Activated T-helper 1 cell treated with anti-CD3 and anti-CD28 coated beads, Interleukin-12 subunit alpha, Interleukin-12 subunit beta, Interleukin-2, Interleukin-4 antibody, amounts not matched to agents 30 ng/mL and 10 ng/mL and 1 ng/mL, durations not matched to agents 14 hours and 24 hours and 36 hours (primary cell): ENCODE data around the gene OPN1MW3. TPM values are rescaled to one million over a fixed set of nuclear protein-coding genes. Genes with fewer than 3 reads are reported as not detected.

Source experiments
- DNase-seq: peaks from one replicate; pipeline ENCODE4 v3.0.0; 2021; ENCODE audit warnings: low spot score
- H3K27ac Mint-ChIP-seq: one replicate; pipeline ENCODE4 v1.8.0; 2021; ENCODE audit warnings: mild to moderate bottlenecking, mixed read lengths
- H3K27me3 Mint-ChIP-seq: one replicate; pipeline ENCODE4 v1.8.0; 2022; ENCODE audit warnings: mild to moderate bottlenecking, moderate library complexity, mixed read lengths; ENCODE audit not compliant: insufficient read depth
- H3K36me3 Mint-ChIP-seq: one replicate; pipeline ENCODE4 v1.8.0; 2021; ENCODE audit warnings: low read depth, mixed read lengths
- H3K4me1 Mint-ChIP-seq: one replicate; pipeline ENCODE4 v1.8.0; 2021; ENCODE audit warnings: low read depth, mixed read lengths
- H3K4me3 Mint-ChIP-seq: one replicate; pipeline ENCODE4 v1.8.0; 2021; ENCODE audit warnings: mild to moderate bottlenecking, moderate library complexity, mixed read lengths
- H3K9me3 Mint-ChIP-seq: one replicate; pipeline ENCODE4 v1.8.0; 2021; ENCODE audit warnings: mixed read lengths
- intact Hi-C: fragments of 100-400 bp; cut with micrococcal nuclease; formaldehyde crosslinking; loops from one replicate; pipeline ENCODE4 v1.15.1; 2024
- total RNA-seq: library from RNA; stranded (reverse); gene quantifications from 2 replicates; pipeline ENCODE4 v1.2.3, GENCODE V29; 2022

OPN1MW3 gene
- total RNA-seq, 1 donor from 2014 or later: not detected

GRCh38 chrX:154305541-154306205 is 48.3 kb downstream of the OPN1MW3 start:
- DNase-seq: no peak
- Mint-ChIP-seq H3K36me3 (no peaks in the 10 kb centered on the region), H3K27ac (no peak overlapping the region), H3K4me1 (peaks cover 21% of the 10 kb centered on the region), H3K4me3 (no peak overlapping the region), H3K27me3 (peaks cover 4% of the 10 kb centered on the region), H3K9me3 (no peaks in the 10 kb centered on the region)
- intact Hi-C loops: no loop called here

- Mint-ChIP-seq H3K4me1 (peaks cover 36% of the 10 kb centered on the region), H3K9me3 (no peaks in the 10 kb centered on the region), H3K27me3 (peaks cover 4% of the 10 kb centered on the region), H3K4me3 (no peak overlapping the region), H3K36me3 (no peaks in the 10 kb centered on the region), H3K27ac (no peak overlapping the region)
- DNase-seq: no peak
- intact Hi-C loops: no loop called here
Measured at GRCh38 chrX:154307202-154307601, 49.8 kb downstream of the OPN1MW3 start.

- peak; percentile 66 for DNase-seq
- Mint-ChIP-seq H3K27ac (peak overlapping the region; percentile 44), H3K9me3 (no peaks in the 10 kb centered on the region), H3K4me3 (no peak overlapping the region), H3K4me1 (peaks cover 47% of the 10 kb centered on the region), H3K27me3 (peaks cover 2% of the 10 kb centered on the region), H3K36me3 (no peaks in the 10 kb centered on the region)
- intact Hi-C loops: loop anchor here (1.0 to 2.0 kb wide), 2 partner anchors 18 to 226 kb away; no protein-coding TSS in a partner anchor
Measured at GRCh38 chrX:154308108-154308946, 50.9 kb downstream of the OPN1MW3 start.

GRCh38 chrX:154309041-154309775 is 51.8 kb downstream of the OPN1MW3 start:
- Mint-ChIP-seq H3K27me3 (no peaks in the 10 kb centered on the region), H3K4me3 (no peak overlapping the region), H3K27ac (no peak overlapping the region), H3K36me3 (no peaks in the 10 kb centered on the region), H3K4me1 (peaks cover 51% of the 10 kb centered on the region), H3K9me3 (no peaks in the 10 kb centered on the region)
- DNase-seq: no peak
- intact Hi-C loops: loop anchor here (2.0 kb wide), 1 partner anchor 18 kb away; no protein-coding TSS in a partner anchor

- DNase-seq: no peak
- Mint-ChIP-seq H3K27me3 (no peaks in the 10 kb centered on the region), H3K36me3 (no peaks in the 10 kb centered on the region), H3K9me3 (no peaks in the 10 kb centered on the region), H3K4me3 (no peak overlapping the region), H3K4me1 (peaks cover 51% of the 10 kb centered on the region), H3K27ac (peak overlapping the region; percentile 23)
- intact Hi-C loops: no loop called here
Measured at GRCh38 chrX:154310616-154311536, 53.5 kb downstream of the OPN1MW3 start.

- Mint-ChIP-seq H3K27me3 (no peaks in the 10 kb centered on the region), H3K27ac (peak overlapping the region; percentile 27), H3K36me3 (no peaks in the 10 kb centered on the region), H3K9me3 (no peaks in the 10 kb centered on the region), H3K4me1 (peaks cover 51% of the 10 kb centered on the region), H3K4me3 (no peak overlapping the region)
- no peak for DNase-seq
- intact Hi-C loops: no loop called here
Measured at GRCh38 chrX:154312116-154312515, 54.7 kb downstream of the OPN1MW3 start.

- peak overlapping the region; percentile 63 for H3K4me3 Mint-ChIP-seq
- DNase-seq: no peak
- intact Hi-C loops: no loop called here
- peaks cover 44% of the 10 kb centered on the region for H3K4me1 Mint-ChIP-seq
- H3K27me3 Mint-ChIP-seq: no peaks in the 10 kb centered on the region
- H3K9me3 Mint-ChIP-seq: no peaks in the 10 kb centered on the region
- peaks cover 3% of the 10 kb centered on the region for H3K36me3 Mint-ChIP-seq
- peak overlapping the region; percentile 90 for H3K27ac Mint-ChIP-seq
Measured at GRCh38 chrX:154313147-154313546, 55.8 kb downstream of the OPN1MW3 start.

- H3K9me3 Mint-ChIP-seq: no peaks in the 10 kb centered on the region
- no peak overlapping the region for H3K4me3 Mint-ChIP-seq
- intact Hi-C loops: no loop called here
- H3K36me3 Mint-ChIP-seq: peaks cover 3% of the 10 kb centered on the region
- H3K4me1 Mint-ChIP-seq: peaks cover 39% of the 10 kb centered on the region
- no peak for DNase-seq
- no peak overlapping the region for H3K27ac Mint-ChIP-seq
- H3K27me3 Mint-ChIP-seq: no peaks in the 10 kb centered on the region
Measured at GRCh38 chrX:154315416-154315815, 58.0 kb downstream of the OPN1MW3 start.

- Mint-ChIP-seq H3K27me3 (no peaks in the 10 kb centered on the region), H3K4me3 (no peak overlapping the region), H3K27ac (no peak overlapping the region), H3K4me1 (peaks cover 32% of the 10 kb centered on the region), H3K36me3 (peaks cover 3% of the 10 kb centered on the region), H3K9me3 (no peaks in the 10 kb centered on the region)
- intact Hi-C loops: no loop called here
- DNase-seq: no peak
Measured at GRCh38 chrX:154317391-154317995, 60.1 kb downstream of the OPN1MW3 start.

- Mint-ChIP-seq H3K27me3 (no peaks in the 10 kb centered on the region), H3K36me3 (peaks cover 3% of the 10 kb centered on the region), H3K4me1 (peaks cover 20% of the 10 kb centered on the region), H3K27ac (no peak overlapping the region), H3K9me3 (no peaks in the 10 kb centered on the region), H3K4me3 (no peak overlapping the region)
- no peak for DNase-seq
- intact Hi-C loops: no loop called here
Measured at GRCh38 chrX:154320406-154320805, 63.0 kb downstream of the OPN1MW3 start.
